Measurements from ENCODE around the gene FAM120AOS.

- TF ChIP-seq CTCF (IDR thresholded peaks at IDR 0.05 in 4 of 5, conservative IDR thresholded peaks at IDR 0.05 in 1 of 5) (no peak), POLR2A (IDR thresholded peaks at IDR 0.05) (no peak)
Observed at GRCh38 chr9:93427655-93428379, 25.6 kb downstream of the FAM120AOS start.
